ENCODE measurements around the gene DAG1.

Gene DAG1

GRCh38 chr3:49519296-49519695 lies 49.2 kb downstream of the DAG1 start:
- DNase-seq, result no peak

GRCh38 chr3:49519916-49520385 lies 49.9 kb downstream of the DAG1 start:
- DNase-seq, result no peak

- no peak for DNase-seq
These were observed 54.0 kb downstream of the DAG1 start for GRCh38 chr3:49523756-49524747.

- no peak for DNase-seq
These were observed 59.5 kb downstream of the DAG1 start for GRCh38 chr3:49529567-49529966.

GRCh38 chr3:49530231-49530630 lies 60.2 kb downstream of the DAG1 start:
- DNase-seq, result no peak

- DNase-seq, result no peak
These were observed 60.6 kb downstream of the DAG1 start for GRCh38 chr3:49530701-49531100.

GRCh38 chr3:49531218-49531617 lies 61.2 kb downstream of the DAG1 start:
- DNase-seq, result no peak

GRCh38 chr3:49531715-49532114 lies 61.6 kb downstream of the DAG1 start:
- DNase-seq, result no peak

GRCh38 chr3:49533031-49533430 lies 63.0 kb downstream of the DAG1 start:
- no peak for DNase-seq

- no peak for DNase-seq
These were observed 63.9 kb downstream of the DAG1 start for GRCh38 chr3:49533786-49534519.

GRCh38 chr3:49534581-49535441 lies 64.7 kb downstream of the DAG1 start:
- no peak for DNase-seq

GRCh38 chr3:49535971-49536874 lies 66.2 kb downstream of the DAG1 start:
- no peak for DNase-seq

GRCh38 chr3:49536875-49537533 lies 66.9 kb downstream of the DAG1 start:
- DNase-seq, result no peak

GRCh38 chr3:49539659-49540560 lies 69.8 kb downstream of the DAG1 start:
- peak; percentile 74 for DNase-seq

- no peak for DNase-seq
These were observed 82.0 kb downstream of the DAG1 start for GRCh38 chr3:49552087-49552486.

GRCh38 chr3:49553324-49553691 lies 83.2 kb downstream of the DAG1 start:
- no peak for DNase-seq

- DNase-seq, result peak; percentile 87
These were observed 83.9 kb downstream of the DAG1 start, which contains the start of gene BSN for GRCh38 chr3:49553692-49554632. Gene BSN (plus strand): TSS chr3:49554477. CDS start chr3:49554603, 126 bp downstream.

- DNase-seq, result no peak
These were observed 84.7 kb downstream of the DAG1 start for GRCh38 chr3:49554633-49555265.
